GM12875 (cell line): ENCODE measurements around the gene SIRT7.

ENCODE experiments used
- H3K4me3 ChIP-seq: one replicate; pipeline ENCODE4 v1.5.1; 2011; ENCODE audit warnings: low read depth, low read length, control low read depth
- CTCF ChIP-seq: IDR thresholded peaks from 2 replicates; pipeline ENCODE4 v1.5.1; 2011; ENCODE audit warnings: low read depth, mild to moderate bottlenecking, control low read depth, inconsistent platforms, low read length, moderate library complexity, borderline replicate concordance; ENCODE audit not compliant: insufficient read depth

The SIRT7 gene

GRCh38 chr17:81891303-81891552 is 26.7 kb downstream of the SIRT7 start:
- TF ChIP-seq CTCF: no peak
- H3K4me3 ChIP-seq: peak overlapping the region; percentile 90

GRCh38 chr17:81890447-81891302 is 27.3 kb downstream of the SIRT7 start:
- TF ChIP-seq CTCF: no peak
- peak overlapping the region; percentile 90 for H3K4me3 ChIP-seq

GRCh38 chr17:81889602-81890001 is 28.4 kb downstream of the SIRT7 start:
- H3K4me3 ChIP-seq: no peak overlapping the region
- TF ChIP-seq CTCF: no peak

- no peak overlapping the region for H3K4me3 ChIP-seq
- no peak for TF ChIP-seq CTCF
Observed at GRCh38 chr17:81888988-81889595, 28.9 kb downstream of the SIRT7 start.

GRCh38 chr17:81888105-81888987 is 29.6 kb downstream of the SIRT7 start:
- TF ChIP-seq CTCF: no peak
- no peak overlapping the region for H3K4me3 ChIP-seq

- no peak for TF ChIP-seq CTCF
- H3K4me3 ChIP-seq: no peak overlapping the region
Observed at GRCh38 chr17:81885869-81886548, 32.0 kb downstream of the SIRT7 start.
